HAP-1 (cell line): ENCODE measurements around the gene TRPM2.

Experiments used
- DNase-seq, 2 experiments: peaks; one replicate each; pipeline ENCODE4 v3.0.0-alpha.2; 2016 to 2020; ENCODE audit warnings: low spot score in 2 of 2
- H3K27me3 ChIP-seq: fragments of 250-450 bp; sonication (Bioruptor Pico); 2 replicates; pipeline ENCODE4 v1.5.1; 2020; ENCODE audit warnings: low read depth, mild to moderate bottlenecking, moderate library complexity
- H3K36me3 ChIP-seq: fragments of 250-450 bp; sonication (Bioruptor Pico); replicated peaks from 2 replicates; pipeline ENCODE4 v1.5.1; 2020; ENCODE audit warnings: mild to moderate bottlenecking
- H3K4me1 ChIP-seq: fragments of 250-450 bp; sonication (Bioruptor Pico); 2 replicates; pipeline ENCODE4 v1.5.1; 2020; ENCODE audit warnings: mild to moderate bottlenecking
- H3K4me3 ChIP-seq: fragments of 250-450 bp; sonication (Bioruptor Pico); 2 replicates; pipeline ENCODE4 v1.5.1; 2020; ENCODE audit warnings: mild to moderate bottlenecking, moderate library complexity
- H3K9me3 ChIP-seq: fragments of 250-450 bp; sonication (Bioruptor Pico); 2 replicates; pipeline ENCODE4 v1.5.1; 2020; ENCODE audit warnings: mild to moderate bottlenecking, moderate library complexity
- in situ Hi-C: fragments of 300-500 bp; cut with MboI; formaldehyde crosslinking; loops from 3 replicates; pipeline ENCODE4 v1.14.3; 2020; ENCODE audit warnings: low sequenced_read_pairs, inconsistent platforms, mixed read lengths

Gene TRPM2

GRCh38 chr21:44349416-44349846, 4.0 kb upstream of the TRPM2 start:
- Histone ChIP-seq H3K9me3 (no peaks in the 10 kb centered on the region), H3K4me1 (no peaks in the 10 kb centered on the region), H3K36me3 (no peaks in the 10 kb centered on the region), H3K4me3 (no peak overlapping the region), H3K27me3 (peaks cover 10% of the 10 kb centered on the region; the same call in 1 of the 2 replicates)
- no peak for DNase-seq
- in situ Hi-C loops: loop anchor here (10.0 to 25.0 kb wide), 2 partner anchors 115 to 1288 kb away; partner anchors contain the start of gene PCBP3

- no peaks in the 10 kb centered on the region for H3K9me3 ChIP-seq
- in situ Hi-C loops: loop anchor here (10.0 to 25.0 kb wide), 3 partner anchors 115 to 1287 kb away; partner anchors contain the start of gene PCBP3
- H3K27me3 ChIP-seq: peaks cover 10% of the 10 kb centered on the region; the same call in 1 of the 2 replicates
Measured at GRCh38 chr21:44349847-44350772, 3.3 kb upstream of the TRPM2 start.

GRCh38 chr21:44350773-44351481, 2.5 kb upstream of the TRPM2 start:
- no peak for DNase-seq
- H3K27me3 ChIP-seq: peaks cover 10% of the 10 kb centered on the region; the same call in 1 of the 2 replicates
- H3K9me3 ChIP-seq: no peaks in the 10 kb centered on the region
- no peaks in the 10 kb centered on the region for H3K36me3 ChIP-seq
- in situ Hi-C loops: loop anchor here (10.0 kb wide), 1 partner anchor 374 kb away; no protein-coding TSS in a partner anchor
- H3K4me1 ChIP-seq: no peaks in the 10 kb centered on the region
- no peak overlapping the region for H3K4me3 ChIP-seq

More at GRCh38 chr21:44349847-44350772, 3.3 kb upstream of the TRPM2 start:
- no peaks in the 10 kb centered on the region for H3K36me3 ChIP-seq
- H3K4me3 ChIP-seq: no peak overlapping the region
- no peak for DNase-seq
- no peaks in the 10 kb centered on the region for H3K4me1 ChIP-seq

- Histone ChIP-seq H3K9me3 (no peaks in the 10 kb centered on the region), H3K27me3 (peaks cover 10% of the 10 kb centered on the region; the same call in 1 of the 2 replicates), H3K4me1 (no peaks in the 10 kb centered on the region), H3K4me3 (no peak overlapping the region), H3K36me3 (no peaks in the 10 kb centered on the region)
- DNase-seq: no peak
- in situ Hi-C loops: loop anchor here (10.0 kb wide), 1 partner anchor 373 kb away; no protein-coding TSS in a partner anchor
Measured at GRCh38 chr21:44351535-44352252, 1.7 kb upstream of the TRPM2 start.

- in situ Hi-C loops: loop anchor here (10.0 kb wide), 1 partner anchor 372 kb away; no protein-coding TSS in a partner anchor
- no peaks in the 10 kb centered on the region for H3K9me3 ChIP-seq
- no peaks in the 10 kb centered on the region for H3K4me1 ChIP-seq
- H3K27me3 ChIP-seq: peaks cover 10% of the 10 kb centered on the region; the same call in 1 of the 2 replicates
- no peaks in the 10 kb centered on the region for H3K36me3 ChIP-seq
- no peak for DNase-seq
- H3K4me3 ChIP-seq: no peak overlapping the region
Measured at GRCh38 chr21:44352253-44352860, 1.1 kb upstream of the TRPM2 start.

- in situ Hi-C loops: loop anchor here (10.0 kb wide), 1 partner anchor 371 kb away; no protein-coding TSS in a partner anchor
- Histone ChIP-seq H3K27me3 (peaks cover 10% of the 10 kb centered on the region; the same call in 1 of the 2 replicates), H3K9me3 (no peaks in the 10 kb centered on the region)
Measured at GRCh38 chr21:44354001-44354405, 582 bp downstream of the TRPM2 start.

GRCh38 chr21:44354775-44355771, 1.7 kb downstream of the TRPM2 start:
- no peaks in the 10 kb centered on the region for H3K4me1 ChIP-seq
- in situ Hi-C loops: loop anchor here (10.0 kb wide), 1 partner anchor 370 kb away; no protein-coding TSS in a partner anchor
- H3K9me3 ChIP-seq: no peaks in the 10 kb centered on the region
- H3K4me3 ChIP-seq: no peak overlapping the region
- DNase-seq: no peak
- H3K27me3 ChIP-seq: peaks cover 10% of the 10 kb centered on the region; the same call in 1 of the 2 replicates
- no peaks in the 10 kb centered on the region for H3K36me3 ChIP-seq

More at GRCh38 chr21:44354001-44354405, 582 bp downstream of the TRPM2 start:
- no peak for DNase-seq
- no peaks in the 10 kb centered on the region for H3K36me3 ChIP-seq
- no peaks in the 10 kb centered on the region for H3K4me1 ChIP-seq
- H3K4me3 ChIP-seq: no peak overlapping the region

- no peak for DNase-seq
- H3K4me1 ChIP-seq: no peaks in the 10 kb centered on the region
- H3K36me3 ChIP-seq: no peaks in the 10 kb centered on the region
- H3K27me3 ChIP-seq: peaks cover 10% of the 10 kb centered on the region; the same call in 1 of the 2 replicates
- H3K9me3 ChIP-seq: no peaks in the 10 kb centered on the region
- H3K4me3 ChIP-seq: no peak overlapping the region
- in situ Hi-C loops: loop anchor here (10.0 kb wide), 1 partner anchor 369 kb away; no protein-coding TSS in a partner anchor
Measured at GRCh38 chr21:44356160-44356559, 2.7 kb downstream of the TRPM2 start.

GRCh38 chr21:44356636-44357035, 3.2 kb downstream of the TRPM2 start:
- no peak for DNase-seq
- no peaks in the 10 kb centered on the region for H3K4me1 ChIP-seq
- no peaks in the 10 kb centered on the region for H3K36me3 ChIP-seq
- H3K4me3 ChIP-seq: no peak overlapping the region
- in situ Hi-C loops: loop anchor here (10.0 kb wide), 1 partner anchor 368 kb away; no protein-coding TSS in a partner anchor
- H3K9me3 ChIP-seq: no peaks in the 10 kb centered on the region
- H3K27me3 ChIP-seq: peaks cover 10% of the 10 kb centered on the region; the same call in 1 of the 2 replicates

- Histone ChIP-seq H3K4me1 (no peaks in the 10 kb centered on the region), H3K27me3 (peaks cover 10% of the 10 kb centered on the region; the same call in 1 of the 2 replicates), H3K4me3 (no peak overlapping the region), H3K9me3 (no peaks in the 10 kb centered on the region), H3K36me3 (no peaks in the 10 kb centered on the region)
- in situ Hi-C loops: loop anchor here (10.0 kb wide), 1 partner anchor 368 kb away; no protein-coding TSS in a partner anchor
- DNase-seq: no peak
Measured at GRCh38 chr21:44357064-44357837, 3.8 kb downstream of the TRPM2 start.

- in situ Hi-C loops: loop anchor here (10.0 kb wide), 1 partner anchor 365 kb away; no protein-coding TSS in a partner anchor
- Histone ChIP-seq H3K36me3 (no peaks in the 10 kb centered on the region), H3K4me3 (no peak overlapping the region)
Measured at GRCh38 chr21:44359396-44359795, 6.0 kb downstream of the TRPM2 start.

More at GRCh38 chr21:44359396-44359795, 6.0 kb downstream of the TRPM2 start:
- DNase-seq: no peak
- no peaks in the 10 kb centered on the region for H3K27me3 ChIP-seq
- H3K9me3 ChIP-seq: no peaks in the 10 kb centered on the region
- H3K4me1 ChIP-seq: no peaks in the 10 kb centered on the region
